Activated T-cell treated with anti-CD3 and anti-CD28 coated beads for 24 hours (primary cell): Measurements from ENCODE around the gene CENPM.

ENCODE experiments used
- DNase-seq: peaks from one replicate; pipeline ENCODE4 v3.0.0-alpha.2; 2020; ENCODE audit warnings: low read depth

CENPM gene

DNA sequence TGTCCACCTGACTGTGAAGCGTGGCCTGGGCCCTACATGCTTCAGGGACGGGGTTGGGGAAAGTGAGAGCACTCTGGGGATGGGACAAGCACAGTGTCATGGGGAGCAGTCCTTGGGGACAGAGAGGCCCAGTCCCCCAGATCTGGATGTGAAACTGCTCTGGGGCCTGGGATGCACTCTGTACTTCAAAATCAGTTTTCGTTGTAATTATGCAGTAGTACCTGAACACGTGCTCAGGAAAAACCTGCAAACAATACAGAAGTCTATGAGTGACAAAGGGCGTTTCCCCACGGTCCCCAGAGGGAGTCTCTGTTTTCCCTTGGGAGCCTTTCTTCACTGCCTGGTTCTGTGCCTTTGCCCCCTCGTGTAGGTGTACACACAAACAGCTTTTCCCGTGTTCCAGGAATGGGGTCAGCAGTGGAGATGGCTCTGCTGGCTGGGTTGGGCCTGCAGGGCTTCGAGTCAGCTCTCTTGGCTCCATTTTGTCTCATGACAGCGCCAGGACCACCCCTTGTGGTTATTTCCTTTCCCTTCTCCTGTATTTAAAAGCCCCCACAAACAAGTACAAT is 15.2 kb downstream of the CENPM start:
- no peak for DNase-seq

GRCh38 chr22:41929418-41929810 is 17.5 kb downstream of the CENPM start:
- DNase-seq, result no peak

- no peak for DNase-seq
Measured at GRCh38 chr22:41928593-41929417, 18.1 kb downstream of the CENPM start.

DNA sequence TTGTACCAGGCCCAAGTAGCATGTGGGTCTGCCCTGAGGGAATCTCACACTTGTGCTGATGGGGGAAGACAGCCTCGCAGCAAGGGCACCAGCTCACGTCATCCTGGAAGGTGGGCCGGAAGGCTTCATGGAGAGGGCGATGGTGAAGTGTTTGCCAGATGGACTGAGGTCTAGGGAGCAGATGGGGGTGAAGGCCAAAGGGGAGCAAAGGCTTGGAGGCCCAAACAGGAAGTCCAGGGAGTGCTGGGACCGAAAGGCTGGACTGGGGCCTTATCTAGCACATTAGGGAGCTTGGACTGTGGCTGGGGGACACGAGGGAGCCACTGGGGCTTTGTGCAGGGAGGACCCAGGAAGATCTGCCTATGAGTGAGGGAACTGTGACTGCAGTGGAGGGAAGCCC is 19.1 kb downstream of the CENPM start:
- DNase-seq, result no peak

DNA sequence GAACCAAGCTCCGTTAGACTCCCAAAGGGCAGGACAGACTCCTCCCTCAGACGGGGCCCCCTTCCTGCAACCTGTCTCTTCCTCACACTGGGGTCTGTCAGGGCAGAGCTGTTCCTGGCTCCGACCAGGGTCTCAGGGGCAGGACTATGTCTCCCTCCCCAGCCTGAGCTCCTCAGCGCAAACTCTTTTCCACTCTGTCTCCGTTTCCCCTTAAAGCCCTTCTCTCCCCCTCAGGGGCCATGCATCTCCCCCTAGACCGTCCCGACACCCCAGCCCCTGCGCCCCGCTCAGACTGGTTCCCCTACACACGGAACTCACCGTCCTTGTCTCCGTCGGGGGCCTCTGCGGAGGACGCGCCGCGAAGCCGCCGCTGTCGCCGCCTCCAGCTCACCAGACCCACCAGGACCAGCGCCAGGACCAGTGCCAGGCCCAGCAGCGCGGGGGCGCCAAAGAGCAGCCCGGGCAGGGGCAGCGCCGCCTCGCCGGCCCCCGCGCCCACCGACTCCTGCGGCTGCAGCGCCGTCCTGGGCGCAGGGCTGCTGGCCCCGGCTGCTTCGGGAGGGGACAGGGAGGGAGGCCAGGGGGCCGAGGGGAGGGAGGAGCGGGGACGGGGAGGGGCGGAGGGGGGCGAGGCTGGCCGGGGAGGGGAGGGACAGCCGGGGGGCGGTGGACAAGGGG is 21.0 kb downstream of the CENPM start:
- DNase-seq, result peak; percentile 64

GRCh38 chr22:41923595-41924276 is 23.2 kb downstream of the CENPM start:
- no peak for DNase-seq

DNA sequence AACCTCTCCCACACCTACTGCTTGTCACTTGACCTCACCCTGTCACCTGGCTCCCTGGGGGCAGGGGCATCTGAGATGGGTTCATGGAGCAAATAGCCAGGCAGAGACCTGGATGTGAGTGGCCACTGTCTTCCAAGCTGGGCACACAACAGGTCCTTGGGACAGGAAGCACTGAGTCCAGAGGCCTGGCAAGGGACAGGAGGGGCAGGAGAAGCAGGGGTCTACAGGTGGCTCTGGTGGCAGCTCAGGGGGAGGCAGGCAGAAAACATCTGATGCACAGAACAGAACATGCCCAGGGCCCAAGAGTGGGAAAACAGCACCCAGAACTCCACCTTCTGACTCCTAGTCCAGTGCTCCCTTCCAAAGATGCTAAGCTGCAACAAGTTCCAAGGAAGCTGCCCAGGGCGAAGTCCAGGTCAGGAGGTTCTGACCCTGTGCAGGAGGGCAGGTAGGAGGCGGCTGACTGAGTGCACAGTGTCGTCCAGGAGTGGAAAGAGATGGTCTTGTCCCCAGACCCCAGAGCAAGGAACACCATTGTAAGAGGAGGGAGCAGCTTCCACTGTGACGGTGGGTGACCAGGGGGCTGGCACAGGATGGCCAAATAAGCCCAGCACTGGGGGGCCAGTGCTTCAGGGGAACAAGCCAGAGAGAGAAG is 23.9 kb downstream of the CENPM start:
- DNase-seq, result no peak

- DNase-seq, result no peak
Measured at GRCh38 chr22:41922328-41922727, 24.6 kb downstream of the CENPM start.

GRCh38 chr22:41920271-41920976 is 26.5 kb downstream of the CENPM start:
- DNase-seq, result no peak

GRCh38 chr22:41919357-41920224 is 27.4 kb downstream of the CENPM start:
- no peak for DNase-seq

DNA sequence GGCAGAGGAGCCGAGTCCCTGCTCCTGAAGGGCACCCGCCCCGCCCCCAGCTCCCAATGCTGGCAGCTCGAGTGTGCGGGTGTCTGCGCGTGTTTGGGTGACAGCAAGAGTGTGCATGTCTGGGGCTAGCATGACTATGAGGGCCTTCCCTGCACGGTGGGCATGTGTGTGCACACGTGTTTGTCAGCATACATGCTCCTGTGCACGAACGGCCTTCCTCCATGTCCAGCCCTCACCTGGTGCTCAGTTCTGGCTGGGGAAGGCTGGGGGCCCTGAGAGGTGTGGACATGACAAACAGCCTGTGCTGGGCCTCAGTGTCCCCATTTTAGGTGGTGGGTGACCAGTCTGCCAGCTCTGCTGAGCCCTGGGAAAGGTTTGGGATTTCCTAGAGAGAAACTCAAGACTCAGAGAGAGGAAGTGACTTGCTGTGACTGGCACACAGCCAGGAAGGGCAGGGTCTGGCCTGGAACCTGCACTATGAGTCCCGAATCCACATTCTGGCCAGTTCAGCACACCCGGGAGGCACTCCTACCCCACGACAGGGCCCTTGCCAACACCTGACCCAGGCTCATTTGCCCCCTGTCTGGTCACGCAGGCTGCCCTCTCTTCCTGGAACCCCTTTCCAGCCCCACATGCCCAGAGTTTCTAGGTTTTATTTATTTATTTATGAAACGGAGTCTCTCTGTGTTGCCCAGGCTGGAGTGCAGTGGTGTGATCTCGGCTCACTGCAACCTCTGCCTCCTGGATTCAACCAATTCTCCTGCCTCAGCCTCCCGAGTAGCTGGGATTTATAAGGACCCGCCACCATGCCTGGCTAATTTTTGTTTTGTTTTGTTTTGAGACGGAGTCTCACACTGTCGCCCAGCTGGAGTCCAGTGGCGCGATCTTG is 28.8 kb downstream of the CENPM start:
- no peak for DNase-seq

GRCh38 chr22:41917375-41917902 is 29.5 kb downstream of the CENPM start:
- DNase-seq, result no peak

GRCh38 chr22:41916745-41917358 is 30.1 kb downstream of the CENPM start:
- no peak for DNase-seq

DNA sequence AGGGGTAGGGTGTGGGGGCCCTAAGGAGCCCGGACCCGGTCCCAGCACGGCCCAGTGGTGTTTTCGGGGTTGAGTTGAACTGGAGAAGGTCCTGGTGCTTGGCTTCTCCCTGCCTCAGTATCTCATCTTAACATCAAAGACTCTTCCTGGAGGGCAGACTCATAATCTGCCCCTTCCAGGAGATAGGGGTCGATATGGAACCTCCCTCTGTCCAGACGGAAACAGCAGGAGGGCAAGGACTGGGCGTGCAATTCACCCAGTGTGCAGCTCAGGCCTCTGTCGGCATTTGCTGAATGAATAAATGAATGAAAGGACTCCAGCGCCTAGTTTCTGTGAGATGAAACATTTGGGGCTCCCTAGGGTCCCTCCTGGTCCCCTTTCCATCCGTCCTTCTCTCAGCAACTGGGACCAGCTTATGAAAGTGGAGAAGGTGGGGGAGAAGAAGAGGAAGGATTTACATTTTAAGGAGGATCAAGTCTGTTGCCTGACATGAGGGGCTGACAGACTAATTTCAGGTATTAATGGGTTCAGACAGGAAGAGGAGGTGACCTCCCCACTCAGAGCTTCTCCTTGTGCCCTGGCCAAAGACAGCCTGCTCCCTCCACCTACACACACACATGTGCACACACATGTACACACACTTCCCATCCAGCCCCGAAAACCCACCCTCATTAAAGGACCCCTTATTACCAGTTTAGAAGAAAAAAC is 31.0 kb downstream of the CENPM start:
- no peak for DNase-seq

DNA sequence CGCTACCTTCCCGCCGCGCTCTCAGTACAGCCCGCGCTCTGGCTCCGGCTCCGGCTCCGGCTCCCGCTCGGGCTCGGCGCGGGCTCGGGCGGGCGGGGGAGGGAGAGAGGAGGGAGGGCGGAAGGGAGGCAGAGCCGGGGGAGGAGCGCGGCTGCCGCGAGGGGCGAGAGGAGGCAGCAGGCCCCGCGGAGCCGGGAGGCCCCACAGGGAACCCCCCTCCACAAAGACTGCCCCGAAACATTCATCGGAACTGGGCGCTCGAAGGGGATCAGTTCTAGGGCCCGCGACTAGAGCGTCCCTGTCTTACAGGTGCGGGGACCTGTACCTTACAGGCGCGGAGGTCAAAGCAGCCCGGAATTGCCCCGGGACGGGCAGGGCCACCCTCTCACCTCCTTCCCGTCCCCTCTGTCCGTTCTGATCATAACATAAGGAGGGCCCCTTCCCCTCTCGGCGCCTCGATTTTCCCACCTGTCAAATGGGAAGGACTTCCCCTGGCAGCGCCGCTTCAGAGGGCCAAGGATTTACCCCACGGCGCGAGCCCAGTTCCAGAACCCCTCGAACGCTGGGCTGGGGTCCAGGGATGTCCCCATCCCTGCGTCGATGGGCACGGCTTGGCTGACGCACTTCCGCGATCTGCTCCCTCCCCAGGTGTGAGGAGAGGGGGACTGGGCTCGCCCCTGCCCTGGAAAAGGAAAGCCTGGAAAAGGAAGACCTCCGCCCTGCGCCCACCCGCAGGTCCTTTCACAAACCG is 31.7 kb downstream of the CENPM start, which contains the start of gene SHISA8:
Gene SHISA8, minus strand, starts transcription at position 40 of the 751 bp plus-strand sequence. CDS start 407 bp downstream, outside the sequence.
- DNase-seq, result peak; percentile 33

DNA sequence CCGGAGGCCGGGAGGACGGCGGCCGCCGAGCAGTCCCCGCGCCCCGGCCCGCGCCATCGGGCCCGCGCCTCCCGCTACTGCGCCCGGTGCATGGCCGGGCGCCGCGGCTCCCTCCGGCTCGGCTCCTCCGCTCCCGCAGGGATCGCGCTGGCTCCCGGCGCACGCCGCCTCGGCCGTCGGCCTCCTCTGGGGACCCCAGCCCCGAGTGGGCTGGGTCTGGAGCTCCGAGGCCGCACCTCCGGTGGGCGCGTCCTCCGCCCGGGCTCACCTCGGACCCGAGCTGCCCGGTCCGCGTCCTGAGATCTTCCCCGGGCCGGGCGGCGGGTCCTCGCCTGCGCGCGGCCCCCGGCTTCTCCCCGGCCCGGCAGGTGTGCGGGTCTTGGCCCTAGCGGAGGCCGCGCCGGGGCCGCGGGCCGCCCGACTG is 32.3 kb downstream of the CENPM start:
- no peak for DNase-seq
